Measurements from ENCODE around the gene SIKE1. TPM values are rescaled to one million over a fixed set of nuclear protein-coding genes. Genes with fewer than 3 reads are reported as not detected.
"Not testable (repeated sequence)": the region's sequence is repeated elsewhere in the genome, so short reads cannot be mapped to it uniquely, and the experiment has no call there.

SIKE1 gene
- total RNA-seq, 2 experiments from 2014 or later, result 71.0 to 123 TPM

- Histone ChIP-seq H4K20me1 (ENCODE audit: insufficient read depth, low read length) (no peaks in the 10 kb centered on the region), H2AFZ (ENCODE audit: low read length) (no peak overlapping the region), H3K9me3 (ENCODE audit: low read length) (no peaks in the 10 kb centered on the region), H3K79me2 (ENCODE audit: insufficient read depth, low read depth, low read length) (peaks cover 22% of the 10 kb centered on the region), H3K27ac (ENCODE audit: low read depth, low read length, poor library complexity, severe bottlenecking) (no peak overlapping the region), H3K4me3 (ENCODE audit: low read depth, low read length, poor library complexity, severe bottlenecking) (no peak overlapping the region), H3K4me1 (ENCODE audit: insufficient read depth, low read length, poor library complexity, severe bottlenecking) (peaks cover 10% of the 10 kb centered on the region), H3K4me2 (ENCODE audit: low read length) (no peak overlapping the region), H3K36me3 (ENCODE audit: insufficient read depth, low read length) (peaks cover 17% of the 10 kb centered on the region), H3K9me2 (ENCODE audit: insufficient read depth, low read length) (no peaks in the 10 kb centered on the region)
- BruUV-seq (replicated peaks), result no TSS peak
- CTCF ChIA-PET (ENCODE audit: unreplicated experiment), result no interaction called here
- TF ChIP-seq CTCF (conservative IDR thresholded peaks at IDR 0.05; ENCODE audit: low read length) (no peak), EZH2phosphoT487 (IDR thresholded peaks at IDR 0.05; ENCODE audit: borderline replicate concordance, low read depth, low read length) (no peak)
- POLR2A ChIA-PET, result interaction anchor here (0.8 kb wide), 1 partner anchor 12 kb away, joined by 3 read pairs; no protein-coding TSS in a partner anchor
- no peak for DNase-seq (ENCODE audit: low spot score)
- intact Hi-C loops (cut with micrococcal nuclease; ENCODE audit: unreplicated experiment), result loop anchor here (5.0 kb wide), 1 partner anchor 200 kb away; the partner anchor contains the start of gene BCAS2
Observed at GRCh38 chr1:114782476-114782875, 2.0 kb upstream of the SIKE1 start.

GRCh38 chr1:114779722-114780121, 763 bp downstream of the SIKE1 start:
- ChIA-PET CTCF (ENCODE audit: unreplicated experiment) (no interaction called here), POLR2A (interaction anchor here (0.6 to 1.3 kb wide), 3 partner anchors 10 to 146 kb away, joined by 3 to 4 read pairs (median 3); no protein-coding TSS in a partner anchor)
- Histone ChIP-seq H3K9me2 (ENCODE audit: insufficient read depth, low read length) (no peaks in the 10 kb centered on the region), H3K9me3 (ENCODE audit: low read length) (no peaks in the 10 kb centered on the region), H3K4me2 (ENCODE audit: low read length) (peak overlapping the region; percentile 72), H3K79me2 (ENCODE audit: insufficient read depth, low read depth, low read length) (peaks cover 24% of the 10 kb centered on the region), H3K27ac (ENCODE audit: low read depth, low read length, poor library complexity, severe bottlenecking) (peak overlapping the region; percentile 75), H3K4me3 (ENCODE audit: low read depth, low read length, poor library complexity, severe bottlenecking) (peak overlapping the region; percentile 79), H2AFZ (ENCODE audit: low read length) (peak overlapping the region; percentile 98; the same call in 1 of the 2 replicates), H3K36me3 (ENCODE audit: insufficient read depth, low read length) (peaks cover 38% of the 10 kb centered on the region), H4K20me1 (ENCODE audit: insufficient read depth, low read length) (no peaks in the 10 kb centered on the region), H3K4me1 (ENCODE audit: insufficient read depth, low read length, poor library complexity, severe bottlenecking) (peaks cover 10% of the 10 kb centered on the region)
- TF ChIP-seq EZH2phosphoT487 (IDR thresholded peaks at IDR 0.05; ENCODE audit: borderline replicate concordance, low read depth, low read length), result no peak
- no peak for TF ChIP-seq CTCF (conservative IDR thresholded peaks at IDR 0.05; ENCODE audit: low read length)
- no peak for DNase-seq (ENCODE audit: low spot score)
- intact Hi-C loops (cut with micrococcal nuclease; ENCODE audit: unreplicated experiment), result loop anchor here (1.0 to 5.0 kb wide), 4 partner anchors 22 to 318 kb away; partner anchors contain the start of genes BCAS2, CSDE1 and NRAS
- TSS peak; percentile 59 for BruUV-seq (replicated peaks)

GRCh38 chr1:114776726-114777125, 3.8 kb downstream of the SIKE1 start:
- H3K4me1 ChIP-seq (ENCODE audit: insufficient read depth, low read length, poor library complexity, severe bottlenecking); CTCF ChIA-PET (ENCODE audit: unreplicated experiment); BruUV-seq (replicated peaks); POLR2A ChIA-PET; H3K27ac ChIP-seq (ENCODE audit: low read depth, low read length, poor library complexity, severe bottlenecking); H2AFZ ChIP-seq (ENCODE audit: low read length); H3K4me2 ChIP-seq (ENCODE audit: low read length); H3K9me3 ChIP-seq (ENCODE audit: low read length); DNase-seq (ENCODE audit: low spot score); H3K4me3 ChIP-seq (ENCODE audit: low read depth, low read length, poor library complexity, severe bottlenecking); H3K9me2 ChIP-seq (ENCODE audit: insufficient read depth, low read length); H4K20me1 ChIP-seq (ENCODE audit: insufficient read depth, low read length): not testable (repeated sequence)
- intact Hi-C loops (cut with micrococcal nuclease; ENCODE audit: unreplicated experiment), result loop anchor here (5.0 kb wide), 1 partner anchor 321 kb away; no protein-coding TSS in a partner anchor
- Histone ChIP-seq H3K36me3 (ENCODE audit: insufficient read depth, low read length) (peaks cover 65% of the 10 kb centered on the region), H3K79me2 (ENCODE audit: insufficient read depth, low read depth, low read length) (peaks cover 24% of the 10 kb centered on the region)
